ENCODE data around the gene TENM4. TPM values are rescaled to one million over a fixed set of nuclear protein-coding genes. Genes with fewer than 3 reads are reported as not detected.

The TENM4 gene
- total RNA-seq, 4 donors from 2014 or later = 7.7 to 39.3 (median 16.1) TPM

DNA sequence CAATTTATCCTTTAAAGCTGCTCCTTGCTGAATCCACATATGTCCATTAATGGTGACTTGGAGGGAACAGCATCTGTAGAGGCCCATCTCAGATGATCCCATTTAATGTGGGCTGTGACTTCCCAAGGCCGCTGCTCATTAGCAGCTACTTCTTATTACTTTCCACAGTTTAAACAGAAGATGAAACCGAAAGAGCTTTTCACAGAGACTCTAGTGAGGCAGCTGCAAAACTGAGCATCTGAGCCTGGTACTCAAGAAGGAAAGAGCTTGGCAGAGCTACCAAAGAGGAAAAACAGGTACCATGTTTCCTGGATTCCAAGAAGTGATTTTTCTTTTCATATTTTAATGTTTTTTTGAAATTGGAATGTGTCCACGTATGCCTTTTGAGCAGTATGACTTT lies 755.7 kb downstream of the TENM4 start:
- 81 to 83% methylated on average over 3 of the region's 3 CpGs for WGBS, 2 donors
- H3K27ac ChIP-seq = no peak overlapping the region
- H3K36me3 ChIP-seq = peaks cover 0 to 17% (median 0%) of the 10 kb centered on the region in 3 donors
- H3K9me3 ChIP-seq = no peaks in the 10 kb centered on the region
- no peaks in the 10 kb centered on the region for H3K27me3 ChIP-seq
- no peaks in the 10 kb centered on the region for H3K4me1 ChIP-seq
- TF ChIP-seq, protein P1, sequence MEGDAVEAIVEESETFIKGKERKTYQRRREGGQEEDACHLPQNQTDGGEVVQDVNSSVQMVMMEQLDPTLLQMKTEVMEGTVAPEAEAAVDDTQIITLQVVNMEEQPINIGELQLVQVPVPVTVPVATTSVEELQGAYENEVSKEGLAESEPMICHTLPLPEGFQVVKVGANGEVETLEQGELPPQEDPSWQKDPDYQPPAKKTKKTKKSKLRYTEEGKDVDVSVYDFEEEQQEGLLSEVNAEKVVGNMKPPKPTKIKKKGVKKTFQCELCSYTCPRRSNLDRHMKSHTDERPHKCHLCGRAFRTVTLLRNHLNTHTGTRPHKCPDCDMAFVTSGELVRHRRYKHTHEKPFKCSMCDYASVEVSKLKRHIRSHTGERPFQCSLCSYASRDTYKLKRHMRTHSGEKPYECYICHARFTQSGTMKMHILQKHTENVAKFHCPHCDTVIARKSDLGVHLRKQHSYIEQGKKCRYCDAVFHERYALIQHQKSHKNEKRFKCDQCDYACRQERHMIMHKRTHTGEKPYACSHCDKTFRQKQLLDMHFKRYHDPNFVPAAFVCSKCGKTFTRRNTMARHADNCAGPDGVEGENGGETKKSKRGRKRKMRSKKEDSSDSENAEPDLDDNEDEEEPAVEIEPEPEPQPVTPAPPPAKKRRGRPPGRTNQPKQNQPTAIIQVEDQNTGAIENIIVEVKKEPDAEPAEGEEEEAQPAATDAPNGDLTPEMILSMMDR (IDR thresholded peaks at IDR 0.05) = no peak
- TF ChIP-seq POLR2A (IDR thresholded peaks at IDR 0.05) = no peak
- DNase-seq = no peak
- intact Hi-C loops (cut with DNase I) = no loop called here
- H3K4me3 ChIP-seq = no peak overlapping the region

DNA sequence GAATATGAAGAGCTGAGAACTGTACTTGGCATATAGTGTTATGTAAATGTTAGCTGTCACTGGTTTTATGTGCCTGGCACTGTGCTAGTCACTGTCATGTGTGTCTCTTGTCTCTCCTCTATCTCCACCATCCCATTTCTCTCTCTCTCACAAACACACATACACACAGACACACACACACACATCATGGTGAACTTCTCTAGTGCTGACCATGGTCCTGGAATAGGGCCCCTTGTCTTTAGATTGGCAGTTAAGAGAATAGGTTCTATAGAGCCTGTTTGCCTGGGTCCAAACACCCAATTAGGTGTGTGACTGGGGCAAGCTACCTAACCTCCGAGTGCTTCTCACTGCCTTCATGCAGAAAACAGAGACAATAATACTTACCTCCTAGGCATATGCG lies 756.5 kb downstream of the TENM4 start:
- H3K27ac ChIP-seq = no peak overlapping the region
- H3K9me3 ChIP-seq = no peaks in the 10 kb centered on the region
- H3K27me3 ChIP-seq = no peaks in the 10 kb centered on the region
- TF ChIP-seq POLR2A (IDR thresholded peaks at IDR 0.05) = no peak
- TF ChIP-seq, protein P1 (IDR thresholded peaks at IDR 0.05) = no peak
- DNase-seq = no peak
- no peaks in the 10 kb centered on the region for H3K4me1 ChIP-seq
- 84 to 95% methylated on average over 2 of the region's 2 CpGs for WGBS, 2 donors
- peaks cover 0 to 17% (median 0%) of the 10 kb centered on the region in 3 donors for H3K36me3 ChIP-seq
- intact Hi-C loops (cut with DNase I) = no loop called here
- no peak overlapping the region for H3K4me3 ChIP-seq

DNA sequence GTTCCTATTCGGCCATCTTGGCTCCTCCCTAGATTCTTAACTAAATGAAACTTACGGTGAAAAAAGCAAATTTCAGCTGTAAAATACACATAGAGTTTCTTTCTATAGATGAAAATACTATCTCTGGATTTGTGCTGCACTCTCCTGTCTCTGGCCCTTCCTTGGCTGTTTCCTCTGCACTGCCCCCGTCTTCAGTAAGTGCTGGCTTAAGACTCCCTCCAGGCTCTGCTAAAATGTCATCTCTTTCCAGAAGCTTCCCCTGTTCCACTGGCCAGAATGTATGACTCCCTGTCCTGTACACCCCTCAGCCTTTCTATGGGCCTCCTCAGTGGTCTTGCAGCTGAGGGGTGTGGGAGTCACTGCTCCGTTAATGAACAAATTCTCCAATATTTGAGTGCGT lies 757.1 kb downstream of the TENM4 start:
- Histone ChIP-seq H3K27me3 (no peaks in the 10 kb centered on the region), H3K4me3 (no peak overlapping the region), H3K4me1 (no peaks in the 10 kb centered on the region), H3K27ac (no peak overlapping the region), H3K9me3 (no peaks in the 10 kb centered on the region), H3K36me3 (peaks cover 0 to 17% (median 0%) of the 10 kb centered on the region in 3 donors)
- 91 to 93% methylated on average over 5 of the region's 5 CpGs for WGBS, 2 donors
- intact Hi-C loops (cut with DNase I) = no loop called here
- TF ChIP-seq POLR2A (IDR thresholded peaks at IDR 0.05) = no peak
- TF ChIP-seq, protein P1 (IDR thresholded peaks at IDR 0.05) = no peak
- DNase-seq = no peak

DNA sequence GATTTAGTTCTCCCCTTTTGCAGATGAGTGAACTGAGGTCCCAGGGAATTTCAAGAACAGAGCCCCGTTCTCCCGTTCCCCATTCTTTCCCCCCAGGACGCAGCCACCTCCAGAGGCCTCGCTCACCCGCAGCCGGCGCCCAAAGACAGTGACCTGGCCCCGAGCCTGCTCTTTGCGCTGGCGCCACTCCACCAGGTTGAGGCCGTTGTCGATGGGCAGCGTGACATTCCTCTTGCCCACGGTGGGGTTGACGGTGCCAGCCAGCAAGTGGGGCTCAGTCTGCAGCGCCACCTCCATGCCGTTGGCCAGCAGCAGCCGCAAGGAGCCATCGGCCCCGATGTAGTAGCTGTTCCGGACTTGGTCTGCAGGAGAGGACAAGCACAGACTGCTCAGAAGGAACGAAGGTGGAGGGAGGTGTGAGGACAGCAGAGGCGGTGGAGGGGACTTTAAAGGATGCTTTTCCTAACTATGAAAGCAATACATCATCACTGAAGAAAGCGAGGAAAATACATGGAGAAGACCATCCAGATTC lies 764.7 kb downstream of the TENM4 start:
- DNase-seq = no peak
- Histone ChIP-seq H3K27me3 (no peaks in the 10 kb centered on the region), H3K27ac (no peak overlapping the region), H3K4me3 (no peak overlapping the region), H3K36me3 (peaks cover 0 to 13% (median 0%) of the 10 kb centered on the region in 3 donors), H3K9me3 (no peaks in the 10 kb centered on the region), H3K4me1 (no peaks in the 10 kb centered on the region)
- 93 to 95% methylated on average over 12 to 14 of the region's 24 CpGs for WGBS, 2 donors
- intact Hi-C loops (cut with DNase I) = no loop called here
- TF ChIP-seq, protein P1 (IDR thresholded peaks at IDR 0.05) = no peak
- TF ChIP-seq POLR2A (IDR thresholded peaks at IDR 0.05) = no peak

DNA sequence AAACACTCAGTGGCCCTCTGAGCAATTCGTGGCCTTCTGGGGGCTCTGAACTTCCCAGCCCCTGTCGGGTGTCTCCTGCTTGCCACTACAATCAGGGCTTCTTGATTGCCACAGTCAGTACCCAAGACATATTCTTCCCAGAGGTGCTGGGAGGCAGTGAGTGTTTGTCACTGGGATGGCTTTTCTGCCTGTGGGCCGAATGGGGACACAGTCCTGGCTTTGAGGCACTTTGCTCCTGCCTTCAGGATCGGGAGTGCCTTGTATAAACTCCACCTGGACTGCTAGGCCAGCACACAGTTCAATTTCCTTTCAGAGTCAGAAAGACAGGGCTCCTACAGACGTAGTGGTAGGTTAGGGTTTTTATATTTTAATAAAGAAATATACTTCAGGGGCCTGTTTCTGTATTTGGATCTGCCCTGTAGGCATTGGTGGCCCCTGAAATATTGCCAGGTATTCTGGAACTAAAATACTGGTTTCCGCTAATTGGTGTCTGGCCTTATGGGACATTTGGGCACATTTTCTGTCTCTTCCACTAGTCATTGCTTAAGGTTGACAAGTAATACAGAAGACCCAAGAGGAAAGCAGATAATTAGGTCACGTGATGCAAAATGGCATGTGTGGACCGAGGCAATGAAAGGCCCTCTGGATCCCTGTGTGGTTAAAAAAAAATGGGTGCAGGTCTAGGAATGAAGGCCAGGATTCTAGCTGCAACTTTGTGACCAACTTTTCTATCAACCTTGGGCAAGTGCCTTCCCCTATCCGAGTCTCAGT lies 767.8 kb downstream of the TENM4 start:
- no peak for DNase-seq
- no peaks in the 10 kb centered on the region for H3K9me3 ChIP-seq
- H3K4me1 ChIP-seq = no peaks in the 10 kb centered on the region
- intact Hi-C loops (cut with DNase I) = no loop called here
- H3K4me3 ChIP-seq = no peak overlapping the region
- no peak for TF ChIP-seq POLR2A (IDR thresholded peaks at IDR 0.05)
- TF ChIP-seq, protein P1 (IDR thresholded peaks at IDR 0.05) = no peak
- H3K27ac ChIP-seq = no peak overlapping the region
- H3K36me3 ChIP-seq = peaks cover 0 to 43% (median 11%) of the 10 kb centered on the region in 3 donors
- H3K27me3 ChIP-seq = no peaks in the 10 kb centered on the region
- WGBS, 2 donors = 74 to 85% methylated on average over 7 to 8 of the region's 9 CpGs
